Measurements from ENCODE around the gene CPAMD8.

- no peak for TF ChIP-seq CTCF (IDR thresholded peaks at IDR 0.05)
- no peak for TF ChIP-seq POLR2A (IDR thresholded peaks at IDR 0.05)
- no peak for TF ChIP-seq POLR2AphosphoS5 (IDR thresholded peaks at IDR 0.05)
Observed at GRCh38 chr19:17061205-17061604, 34.6 kb upstream of the CPAMD8 start.
